OCI-LY1 (cell line): ENCODE measurements around the gene TERT.
"Not testable (repeated sequence)": the region's sequence is repeated elsewhere in the genome, so short reads cannot be mapped to it uniquely, and the experiment has no call there.

Source experiments
- H2AFZ ChIP-seq: fragments of 200-600 bp; sonication (generic), shearing (Covaris generic); 2 replicates; pipeline ENCODE4 v1.6.0; 2014; ENCODE audit warnings: antibody characterized with exemption, mild to moderate bottlenecking, low read length
- H3F3A ChIP-seq: fragments of 200-600 bp; sonication (generic), shearing (Covaris generic); 2 replicates; pipeline ENCODE4 v1.6.0; 2014; ENCODE audit warnings: mild to moderate bottlenecking, antibody characterized with exemption, low read length, moderate library complexity; ENCODE audit not compliant: insufficient read depth
- H3K27ac ChIP-seq: fragments of 200-600 bp; sonication (generic); 2 replicates; pipeline ENCODE4 v1.5.1; 2014; ENCODE audit warnings: low read length, mixed run types, mild to moderate bottlenecking, low read depth; ENCODE audit not compliant: poor library complexity, severe bottlenecking
- H3K27me3 ChIP-seq: fragments of 200-600 bp; sonication (generic); 2 replicates; pipeline ENCODE4 v1.6.0; 2014; ENCODE audit warnings: antibody characterized with exemption, mild to moderate bottlenecking, low read length, moderate library complexity; ENCODE audit not compliant: insufficient read depth
- H3K36me3 ChIP-seq: fragments of 200-600 bp; sonication (generic); 2 replicates; pipeline ENCODE4 v1.6.1; 2014; ENCODE audit warnings: mild to moderate bottlenecking, antibody characterized with exemption, low read length, moderate library complexity, mixed read lengths; ENCODE audit not compliant: insufficient read depth
- H3K4me1 ChIP-seq: fragments of 200-600 bp; sonication (generic); 2 replicates; pipeline ENCODE4 v1.5.1; 2014; ENCODE audit warnings: mild to moderate bottlenecking, low read length, moderate library complexity; ENCODE audit not compliant: insufficient read depth, severe bottlenecking
- H3K4me2 ChIP-seq: fragments of 200-600 bp; sonication (generic), shearing (Covaris generic); 2 replicates; pipeline ENCODE4 v1.6.1; 2014; ENCODE audit warnings: low read length
- H3K4me3 ChIP-seq: fragments of 200-600 bp; sonication (generic); 2 replicates; pipeline ENCODE4 v1.5.1; 2014; ENCODE audit warnings: low read length, low read depth, mild to moderate bottlenecking, mixed read lengths; ENCODE audit not compliant: poor library complexity, severe bottlenecking
- H3K79me2 ChIP-seq: fragments of 200-600 bp; shearing (Covaris generic); 2 replicates; pipeline ENCODE4 v1.6.1; 2016; ENCODE audit warnings: mixed run types, low read length, mixed read lengths; ENCODE audit not compliant: insufficient read depth
- H3K9ac ChIP-seq: fragments of 200-600 bp; sonication (generic), shearing (Covaris generic); 2 replicates; pipeline ENCODE4 v1.6.1; 2014; ENCODE audit warnings: mild to moderate bottlenecking, low read length, mixed read lengths
- H3K9me2 ChIP-seq: fragments of 200-600 bp; sonication (generic), shearing (Covaris generic); 2 replicates; pipeline ENCODE4 v1.6.1; 2014; ENCODE audit warnings: low read depth, mild to moderate bottlenecking, low read length, mixed read lengths
- H3K9me3 ChIP-seq: fragments of 200-600 bp; shearing (Covaris generic); 2 replicates; pipeline ENCODE4 v1.6.1; 2014; ENCODE audit warnings: low read length, mixed read lengths
- H4K20me1 ChIP-seq: fragments of 200-600 bp; sonication (generic), shearing (Covaris generic); 2 replicates; pipeline ENCODE4 v1.6.0; 2016; ENCODE audit warnings: mild to moderate bottlenecking, low read length; ENCODE audit not compliant: insufficient read depth
- CTCF ChIP-seq: fragments of 200-600 bp; sonication (generic), shearing (Covaris generic); IDR thresholded peaks from 2 replicates; pipeline ENCODE4 v1.5.1; 2017; ENCODE audit warnings: mild to moderate bottlenecking, antibody characterized with exemption, low read length, moderate library complexity, mixed read lengths
- EZH2 ChIP-seq: fragments of 200-600 bp; sonication (generic), shearing (Covaris generic); IDR thresholded peaks from 2 replicates; pipeline ENCODE4 v1.8.0; 2017; ENCODE audit warnings: borderline replicate concordance, mixed run types, mild to moderate bottlenecking, antibody characterized with exemption, low read length, moderate library complexity, mixed read lengths

Gene TERT

GRCh38 chr5:1294835-1295649 lies at the start of gene TERT:
TERT (minus strand) TSS chr5:1295068; CDS start chr5:1294989, 79 bp downstream.
- peaks cover 14% of the 10 kb centered on the region for H3K36me3 ChIP-seq
- H3K4me3 ChIP-seq = peak within 1 kb of the TSS; percentile 69
- no peaks in the 10 kb centered on the region for H3K9me2 ChIP-seq
- peak within 1 kb of the TSS; percentile 76 for H3K9ac ChIP-seq
- no peaks in the 10 kb centered on the region; the same call in 1 of the 2 replicates for H3K79me2 ChIP-seq
- H2AFZ ChIP-seq = no peak within 1 kb of the TSS
- H4K20me1 ChIP-seq = no peaks in the 10 kb centered on the region
- no peaks in the 10 kb centered on the region for H3F3A ChIP-seq
- TF ChIP-seq CTCF (no peak), EZH2 (no peak)
- H3K4me1 ChIP-seq = peaks cover 69% of the 10 kb centered on the region
- H3K9me3 ChIP-seq = no peaks in the 10 kb centered on the region
- H3K4me2 ChIP-seq = peak within 1 kb of the TSS; percentile 81
- H3K27ac ChIP-seq = peak within 1 kb of the TSS; percentile 63
- H3K27me3 ChIP-seq = no peaks in the 10 kb centered on the region

GRCh38 chr5:1343931-1344901 lies 49.3 kb upstream of the TERT start:
- Histone ChIP-seq H3K4me2 (peak overlapping the region; percentile 78), H3F3A (no peaks in the 10 kb centered on the region), H2AFZ (no peak overlapping the region), H3K9me2 (no peaks in the 10 kb centered on the region), H3K4me3 (peak overlapping the region; percentile 79), H3K36me3 (peaks cover 42% of the 10 kb centered on the region), H3K27ac (peak overlapping the region; percentile 92), H3K4me1 (peaks cover 40% of the 10 kb centered on the region), H3K9ac (peak overlapping the region; percentile 71), H3K9me3 (no peaks in the 10 kb centered on the region), H3K79me2 (peaks cover 9% of the 10 kb centered on the region), H4K20me1 (no peaks in the 10 kb centered on the region), H3K27me3 (no peaks in the 10 kb centered on the region)
- no peak for TF ChIP-seq CTCF
- TF ChIP-seq EZH2 = no peak

GRCh38 chr5:1343315-1343751 lies 48.5 kb upstream of the TERT start:
- peaks cover 9% of the 10 kb centered on the region for H3K79me2 ChIP-seq
- H3K27ac ChIP-seq = peak overlapping the region; percentile 92
- TF ChIP-seq CTCF (peak; percentile 15; the same call in 1 of the 2 replicates), EZH2 (no peak)
- no peaks in the 10 kb centered on the region for H3K9me2 ChIP-seq
- H3K36me3 ChIP-seq = peaks cover 51% of the 10 kb centered on the region
- no peaks in the 10 kb centered on the region for H3F3A ChIP-seq
- H2AFZ ChIP-seq = no peak overlapping the region
- no peaks in the 10 kb centered on the region for H4K20me1 ChIP-seq
- H3K4me2 ChIP-seq = peak overlapping the region; percentile 78
- H3K9ac ChIP-seq = peak overlapping the region; percentile 71
- no peaks in the 10 kb centered on the region for H3K9me3 ChIP-seq
- H3K27me3 ChIP-seq = no peaks in the 10 kb centered on the region
- peaks cover 40% of the 10 kb centered on the region for H3K4me1 ChIP-seq
- peak overlapping the region; percentile 79 for H3K4me3 ChIP-seq

- Histone ChIP-seq H3K4me1 (peaks cover 46% of the 10 kb centered on the region), H3K27ac (peak overlapping the region; percentile 92), H3K4me2 (peak overlapping the region; percentile 78), H3K36me3 (peaks cover 57% of the 10 kb centered on the region), H3K4me3 (peak overlapping the region; percentile 79), H3K9ac (peak overlapping the region; percentile 71)
- H3K9me2 ChIP-seq, H2AFZ ChIP-seq, H3F3A ChIP-seq, H3K79me2 ChIP-seq, H3K9me3 ChIP-seq, H4K20me1 ChIP-seq, H3K27me3 ChIP-seq: not testable (repeated sequence)
Observed at GRCh38 chr5:1342711-1343110, 47.8 kb upstream of the TERT start.
